ENCODE measurements around the gene ZNF385A.

Gene ZNF385A

DNA sequence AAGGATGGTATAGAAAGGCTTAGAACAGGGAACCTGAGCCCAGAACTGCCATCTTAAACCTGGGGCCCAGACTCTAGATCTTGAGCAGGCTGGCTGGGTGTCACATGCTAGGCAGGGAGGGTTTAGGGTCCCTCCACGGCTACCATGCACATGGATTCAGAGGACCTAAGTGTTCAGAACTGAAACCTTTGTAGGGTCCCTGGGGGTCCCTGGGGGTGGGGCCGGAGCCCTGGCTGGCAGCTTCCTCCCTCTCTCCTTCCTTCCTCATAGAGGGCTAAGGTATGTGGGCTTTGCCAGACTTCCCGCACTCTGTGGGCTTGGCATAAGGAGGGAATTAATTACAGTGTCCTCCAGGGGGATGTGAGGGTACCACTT, 4.6 kb upstream of the ZNF385A start:
- Histone ChIP-seq H4K20me1 (ENCODE audit: insufficient read depth, low read length) (no peaks in the 10 kb centered on the region), H3K79me2 (ENCODE audit: insufficient read depth, low read length) (no peaks in the 10 kb centered on the region), H3K9ac (ENCODE audit: low read depth, low read length) (no peak overlapping the region), H2AFZ (ENCODE audit: low read depth, low read length) (no peak overlapping the region), H3K36me3 (ENCODE audit: insufficient read depth, low read length) (no peaks in the 10 kb centered on the region), H3K27me3 (ENCODE audit: insufficient read depth, low read length, poor library complexity) (no peaks in the 10 kb centered on the region), H3K27ac (ENCODE audit: low read length) (no peak overlapping the region), H3K4me2 (ENCODE audit: insufficient read depth, low read length) (no peak overlapping the region), H3K4me1 (ENCODE audit: insufficient read depth, low read length) (no peaks in the 10 kb centered on the region), H3K4me3 (ENCODE audit: low read depth in 1 of 2, low read length in 2 of 2) (no peak overlapping the region), H3K9me3 (ENCODE audit: insufficient read depth, low read length, severe bottlenecking) (no peaks in the 10 kb centered on the region)
- ATAC-seq (ENCODE audit: insufficient read depth, low read depth) (peak; percentile 15; the same call in 1 of the 3 replicates), DNase-seq (no peak)
- TF ChIP-seq CTCF (IDR thresholded peaks at IDR 0.05; ENCODE audit: borderline replicate concordance, extremely low read depth, low read length, poor library complexity, severe bottlenecking): no peak
- no peak for TF ChIP-seq EZH2 (IDR thresholded peaks at IDR 0.05; ENCODE audit: borderline replicate concordance, low read depth, low read length, severe bottlenecking)

GRCh38 chr12:54388237-54389133, 4.0 kb upstream of the ZNF385A start:
- ATAC-seq (ENCODE audit: insufficient read depth, low read depth) (peak; percentile 69), DNase-seq (peak; percentile 55)
- H3K4me3 ChIP-seq (ENCODE audit: low read depth in 1 of 2, low read length in 2 of 2): no peak overlapping the region
- no peak overlapping the region for H3K4me2 ChIP-seq (ENCODE audit: insufficient read depth, low read length)
- H3K9ac ChIP-seq (ENCODE audit: low read depth, low read length): no peak overlapping the region
- no peaks in the 10 kb centered on the region for H3K9me3 ChIP-seq (ENCODE audit: insufficient read depth, low read length, severe bottlenecking)
- H3K36me3 ChIP-seq (ENCODE audit: insufficient read depth, low read length): no peaks in the 10 kb centered on the region
- no peaks in the 10 kb centered on the region for H3K79me2 ChIP-seq (ENCODE audit: insufficient read depth, low read length)
- no peak overlapping the region for H3K27ac ChIP-seq (ENCODE audit: low read length)
- TF ChIP-seq EZH2 (IDR thresholded peaks at IDR 0.05; ENCODE audit: borderline replicate concordance, low read depth, low read length, severe bottlenecking) (no peak), CTCF (IDR thresholded peaks at IDR 0.05; ENCODE audit: borderline replicate concordance, extremely low read depth, low read length, poor library complexity, severe bottlenecking) (no peak)
- no peaks in the 10 kb centered on the region for H3K4me1 ChIP-seq (ENCODE audit: insufficient read depth, low read length)
- no peaks in the 10 kb centered on the region for H4K20me1 ChIP-seq (ENCODE audit: insufficient read depth, low read length)
- H3K27me3 ChIP-seq (ENCODE audit: insufficient read depth, low read length, poor library complexity): no peaks in the 10 kb centered on the region
- no peak overlapping the region for H2AFZ ChIP-seq (ENCODE audit: low read depth, low read length)

- ATAC-seq (ENCODE audit: insufficient read depth, low read depth) (no peak), DNase-seq (no peak)
- H3K27ac ChIP-seq (ENCODE audit: low read length): no peak overlapping the region
- H3K9me3 ChIP-seq (ENCODE audit: insufficient read depth, low read length, severe bottlenecking): no peaks in the 10 kb centered on the region
- H3K9ac ChIP-seq (ENCODE audit: low read depth, low read length): no peak overlapping the region
- H3K4me1 ChIP-seq (ENCODE audit: insufficient read depth, low read length): no peaks in the 10 kb centered on the region
- H3K27me3 ChIP-seq (ENCODE audit: insufficient read depth, low read length, poor library complexity): no peaks in the 10 kb centered on the region
- no peak overlapping the region for H2AFZ ChIP-seq (ENCODE audit: low read depth, low read length)
- TF ChIP-seq EZH2 (IDR thresholded peaks at IDR 0.05; ENCODE audit: borderline replicate concordance, low read depth, low read length, severe bottlenecking): no peak
- TF ChIP-seq CTCF (IDR thresholded peaks at IDR 0.05; ENCODE audit: borderline replicate concordance, extremely low read depth, low read length, poor library complexity, severe bottlenecking): no peak
- no peaks in the 10 kb centered on the region for H3K79me2 ChIP-seq (ENCODE audit: insufficient read depth, low read length)
- no peak overlapping the region for H3K4me3 ChIP-seq (ENCODE audit: low read depth in 1 of 2, low read length in 2 of 2)
- no peaks in the 10 kb centered on the region for H3K36me3 ChIP-seq (ENCODE audit: insufficient read depth, low read length)
- no peaks in the 10 kb centered on the region for H4K20me1 ChIP-seq (ENCODE audit: insufficient read depth, low read length)
- no peak overlapping the region for H3K4me2 ChIP-seq (ENCODE audit: insufficient read depth, low read length)
Observed at GRCh38 chr12:54387114-54387467, 2.6 kb upstream of the ZNF385A start.

Measured in DND-41 (cell line).